ENCODE data around the gene SPNS3. TPM values are rescaled to one million over a fixed set of nuclear protein-coding genes. Genes with fewer than 3 reads are reported as not detected.

The SPNS3 gene
- total and polyA plus RNA-seq, 2 experiments from 2014 or later: 0.17 to 0.60 TPM

DNA sequence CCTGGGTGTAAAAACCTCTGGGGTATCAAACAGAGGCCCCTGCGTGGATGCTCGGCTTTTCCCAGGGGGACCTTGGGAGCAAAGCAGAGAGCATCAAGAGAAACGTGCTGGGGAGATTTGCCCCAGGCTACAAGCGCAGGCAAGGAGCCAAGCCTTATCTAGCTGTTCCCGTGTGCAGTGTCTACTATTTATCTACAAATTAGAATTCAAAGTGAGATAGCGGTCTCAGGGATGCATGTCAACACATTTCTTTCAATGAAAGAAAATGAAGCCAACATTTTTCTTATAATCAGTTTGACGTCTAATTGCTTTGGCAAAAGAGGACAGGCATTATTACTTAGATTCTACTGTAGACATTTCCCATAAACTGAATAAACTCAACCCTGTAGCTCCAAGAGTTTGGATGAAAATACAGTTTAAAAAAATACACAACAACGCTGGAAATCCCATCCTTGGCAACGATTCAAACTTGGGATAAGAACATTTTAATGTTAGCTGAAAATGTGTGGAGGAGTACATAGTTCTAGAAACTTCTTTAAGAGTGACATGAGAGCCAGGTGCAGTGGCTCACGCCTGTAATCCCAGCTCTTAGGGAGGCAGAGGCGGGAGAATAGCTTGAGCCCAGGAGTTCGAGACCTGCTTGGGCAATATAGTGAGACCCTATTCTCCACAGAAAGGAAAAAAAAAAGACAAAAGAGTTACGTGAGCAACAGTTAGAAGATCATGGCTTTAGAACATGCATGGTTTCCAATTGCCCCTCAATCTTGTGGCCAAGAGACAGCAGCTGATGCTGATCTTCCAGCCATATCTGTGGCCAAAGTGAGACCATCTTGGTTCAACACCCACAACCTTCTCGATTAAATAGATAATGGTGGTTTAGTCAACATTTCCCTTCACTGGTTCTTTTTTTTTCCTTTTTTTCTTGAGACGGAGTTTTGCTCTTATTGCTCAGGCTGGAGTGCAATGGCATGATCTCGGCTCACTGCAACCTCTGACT is 7.2 kb downstream of the SPNS3 start:
- WGBS (ENCODE audit: low lambda C conversion rate, missing lambda C conversion rate): 58% methylated on average over 16 of the region's 16 CpGs
- Histone ChIP-seq H3K4me2 (no peak overlapping the region), H4K20me1 (ENCODE audit: insufficient read depth, poor library complexity, severe bottlenecking) (no peaks in the 10 kb centered on the region), H3K79me2 (no peaks in the 10 kb centered on the region), H3K9me2 (replicated peaks; ENCODE audit: insufficient read depth) (no peaks in the 10 kb centered on the region), H3K36me3 (replicated peaks; ENCODE audit: insufficient read depth, low read depth) (no peaks in the 10 kb centered on the region), H3K27me3 (no peaks in the 10 kb centered on the region), H3K9me3 (ENCODE audit: low read depth) (no peaks in the 10 kb centered on the region), H3K27ac (no peak overlapping the region), H3K4me3 (no peak overlapping the region), H3K4me1 (ENCODE audit: insufficient read depth) (no peaks in the 10 kb centered on the region), H2AFZ (no peak overlapping the region)
- TF ChIP-seq EZH2phosphoT487 (IDR thresholded peaks at IDR 0.05; ENCODE audit: low read depth, severe bottlenecking, unreplicated experiment) (no peak), EZH2 (IDR thresholded peaks at IDR 0.05; ENCODE audit: borderline replicate concordance) (no peak)
- TF ChIP-seq, protein P1, sequence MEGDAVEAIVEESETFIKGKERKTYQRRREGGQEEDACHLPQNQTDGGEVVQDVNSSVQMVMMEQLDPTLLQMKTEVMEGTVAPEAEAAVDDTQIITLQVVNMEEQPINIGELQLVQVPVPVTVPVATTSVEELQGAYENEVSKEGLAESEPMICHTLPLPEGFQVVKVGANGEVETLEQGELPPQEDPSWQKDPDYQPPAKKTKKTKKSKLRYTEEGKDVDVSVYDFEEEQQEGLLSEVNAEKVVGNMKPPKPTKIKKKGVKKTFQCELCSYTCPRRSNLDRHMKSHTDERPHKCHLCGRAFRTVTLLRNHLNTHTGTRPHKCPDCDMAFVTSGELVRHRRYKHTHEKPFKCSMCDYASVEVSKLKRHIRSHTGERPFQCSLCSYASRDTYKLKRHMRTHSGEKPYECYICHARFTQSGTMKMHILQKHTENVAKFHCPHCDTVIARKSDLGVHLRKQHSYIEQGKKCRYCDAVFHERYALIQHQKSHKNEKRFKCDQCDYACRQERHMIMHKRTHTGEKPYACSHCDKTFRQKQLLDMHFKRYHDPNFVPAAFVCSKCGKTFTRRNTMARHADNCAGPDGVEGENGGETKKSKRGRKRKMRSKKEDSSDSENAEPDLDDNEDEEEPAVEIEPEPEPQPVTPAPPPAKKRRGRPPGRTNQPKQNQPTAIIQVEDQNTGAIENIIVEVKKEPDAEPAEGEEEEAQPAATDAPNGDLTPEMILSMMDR (IDR thresholded peaks at IDR 0.05; ENCODE audit: poor library complexity): no peak
- DNase-seq (ENCODE audit: low spot score): no peak

DNA sequence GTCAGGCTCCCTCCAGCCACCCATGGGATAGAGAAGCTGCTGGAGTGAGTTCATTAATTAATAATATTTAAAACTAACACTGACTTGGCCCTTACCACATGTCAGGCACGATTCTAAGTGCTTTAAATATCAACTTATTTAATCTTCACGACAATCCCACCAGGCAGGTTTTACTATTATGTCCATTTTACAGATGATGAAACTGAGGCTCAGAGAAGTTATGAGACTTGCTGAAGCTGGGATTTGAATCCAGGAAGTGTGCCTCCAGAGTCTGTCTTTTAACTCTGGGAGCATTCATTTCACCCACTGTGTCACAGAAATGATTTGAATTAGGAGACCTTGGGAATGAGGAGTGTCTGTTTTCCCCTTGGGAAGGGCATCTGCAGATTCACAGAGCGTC is 8.8 kb downstream of the SPNS3 start:
- TF ChIP-seq EZH2phosphoT487 (IDR thresholded peaks at IDR 0.05; ENCODE audit: low read depth, severe bottlenecking, unreplicated experiment): no peak
- TF ChIP-seq, protein P1 (IDR thresholded peaks at IDR 0.05; ENCODE audit: poor library complexity): no peak
- TF ChIP-seq EZH2 (IDR thresholded peaks at IDR 0.05; ENCODE audit: borderline replicate concordance): no peak
- no peak overlapping the region for H3K4me2 ChIP-seq
- 73% methylated on average over 3 of the region's 3 CpGs for WGBS (ENCODE audit: low lambda C conversion rate, missing lambda C conversion rate)

DNA sequence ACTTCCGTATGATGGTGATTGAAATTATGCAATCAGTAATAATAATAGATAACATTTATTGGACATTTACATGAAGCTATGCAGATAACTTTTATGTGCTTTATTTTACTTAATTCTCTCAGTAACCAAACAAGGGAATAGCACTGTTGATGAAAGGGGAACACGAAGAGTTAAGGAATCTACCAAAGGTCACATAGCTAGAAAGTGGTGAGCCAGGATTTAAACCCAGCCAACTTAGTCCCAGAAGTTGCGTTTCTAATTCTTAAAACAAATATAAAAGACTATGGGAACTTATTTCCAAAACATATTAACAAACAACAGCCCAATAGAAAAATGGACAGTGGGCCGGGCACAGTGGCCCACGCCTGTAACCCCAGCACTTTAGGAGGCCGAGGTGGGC is 9.7 kb downstream of the SPNS3 start:
- Histone ChIP-seq H2AFZ (no peak overlapping the region), H3K79me2 (no peaks in the 10 kb centered on the region), H3K4me3 (no peak overlapping the region), H3K27me3 (no peaks in the 10 kb centered on the region), H3K9me3 (ENCODE audit: low read depth) (no peaks in the 10 kb centered on the region), H4K20me1 (ENCODE audit: insufficient read depth, poor library complexity, severe bottlenecking) (no peaks in the 10 kb centered on the region), H3K36me3 (replicated peaks; ENCODE audit: insufficient read depth, low read depth) (no peaks in the 10 kb centered on the region), H3K27ac (no peak overlapping the region), H3K4me1 (ENCODE audit: insufficient read depth) (no peaks in the 10 kb centered on the region), H3K4me2 (no peak overlapping the region), H3K9me2 (replicated peaks; ENCODE audit: insufficient read depth) (no peaks in the 10 kb centered on the region)
- no peak for DNase-seq (ENCODE audit: low spot score)
- TF ChIP-seq EZH2phosphoT487 (IDR thresholded peaks at IDR 0.05; ENCODE audit: low read depth, severe bottlenecking, unreplicated experiment) (no peak), EZH2 (IDR thresholded peaks at IDR 0.05; ENCODE audit: borderline replicate concordance) (no peak)
- TF ChIP-seq, protein P1 (IDR thresholded peaks at IDR 0.05; ENCODE audit: poor library complexity): no peak
- 75% methylated on average over 6 of the region's 6 CpGs for WGBS (ENCODE audit: low lambda C conversion rate, missing lambda C conversion rate)

More for the DNA sequence above, 8.8 kb downstream of the SPNS3 start:
- Histone ChIP-seq H3K9me3 (ENCODE audit: low read depth) (no peaks in the 10 kb centered on the region), H3K4me3 (no peak overlapping the region), H3K9me2 (replicated peaks; ENCODE audit: insufficient read depth) (no peaks in the 10 kb centered on the region), H3K4me1 (ENCODE audit: insufficient read depth) (no peaks in the 10 kb centered on the region), H4K20me1 (ENCODE audit: insufficient read depth, poor library complexity, severe bottlenecking) (no peaks in the 10 kb centered on the region), H3K27ac (no peak overlapping the region), H2AFZ (no peak overlapping the region), H3K79me2 (no peaks in the 10 kb centered on the region), H3K27me3 (no peaks in the 10 kb centered on the region), H3K36me3 (replicated peaks; ENCODE audit: insufficient read depth, low read depth) (no peaks in the 10 kb centered on the region)
- DNase-seq (ENCODE audit: low spot score): no peak

All from hepatocyte (in vitro differentiated cells).